Astrocyte (in vitro differentiated cells and primary cell): ENCODE measurements around the gene TMEM183A. TPM values are rescaled to one million over a fixed set of nuclear protein-coding genes. Genes with fewer than 3 reads are reported as not detected.

Source experiments
- DNase-seq: peaks from one replicate; pipeline ENCODE4 v3.0.0-alpha.2; 2010; ENCODE audit warnings: low read depth
- FAIRE-seq: peaks from 2 replicates; lab custom pipeline; 2011; peaks lifted over from hg19 to GRCh38; lab: Jason Lieb, UNC
- H2AFZ ChIP-seq: 2 replicates; pipeline ENCODE4 v1.6.0; 2012; ENCODE audit warnings: low read depth, low read length, inconsistent platforms
- H3K27ac ChIP-seq: 2 replicates; pipeline ENCODE4 v1.5.1; 2011; ENCODE audit warnings: low read depth, low read length, inconsistent platforms
- H3K27me3 ChIP-seq: 2 replicates; pipeline ENCODE4 v1.6.0; 2011; ENCODE audit warnings: low read length, inconsistent platforms; ENCODE audit not compliant: insufficient read depth
- H3K36me3 ChIP-seq: 2 replicates; pipeline ENCODE4 v1.5.1; 2011; ENCODE audit warnings: low read length, inconsistent platforms; ENCODE audit not compliant: insufficient read depth
- H3K4me1 ChIP-seq: 2 replicates; pipeline ENCODE4 v1.5.1; 2011; ENCODE audit warnings: low read length, inconsistent platforms; ENCODE audit not compliant: insufficient read depth
- H3K4me2 ChIP-seq: 2 replicates; pipeline ENCODE4 v1.6.0; 2012; ENCODE audit warnings: low read length, inconsistent platforms
- H3K4me3 ChIP-seq: 2 replicates; pipeline ENCODE4 v1.5.1; 2011; ENCODE audit warnings: low read depth, mild to moderate bottlenecking, low read length, inconsistent platforms; ENCODE audit not compliant: insufficient read depth
- H3K79me2 ChIP-seq: 2 replicates; pipeline ENCODE4 v1.6.0; 2012; ENCODE audit warnings: mild to moderate bottlenecking, low read length, inconsistent platforms; ENCODE audit not compliant: insufficient read depth
- H3K9ac ChIP-seq: 2 replicates; pipeline ENCODE4 v1.6.0; 2012; ENCODE audit warnings: mild to moderate bottlenecking, low read length, inconsistent platforms
- H3K9me3 ChIP-seq: 2 replicates; pipeline ENCODE4 v1.5.1; 2012; ENCODE audit warnings: low read depth, mild to moderate bottlenecking, low read length, inconsistent platforms; ENCODE audit not compliant: insufficient read depth
- H4K20me1 ChIP-seq: 2 replicates; pipeline ENCODE4 v1.6.0; 2012; ENCODE audit warnings: low read length, inconsistent platforms; ENCODE audit not compliant: insufficient read depth
- H3K27ac Mint-ChIP-seq: one replicate; pipeline ENCODE4 v1.8.0; 2021; ENCODE audit warnings: mild to moderate bottlenecking, mixed read lengths; ENCODE audit not compliant: unreplicated experiment
- H3K27me3 Mint-ChIP-seq: one replicate; pipeline ENCODE4 v1.8.0; 2021; ENCODE audit warnings: low read depth, mixed read lengths; ENCODE audit not compliant: unreplicated experiment
- H3K36me3 Mint-ChIP-seq: one replicate; pipeline ENCODE4 v1.8.0; 2021; ENCODE audit warnings: low read depth, mixed read lengths; ENCODE audit not compliant: unreplicated experiment
- H3K4me1 Mint-ChIP-seq: one replicate; pipeline ENCODE4 v1.8.0; 2021; ENCODE audit warnings: low read depth, mixed read lengths; ENCODE audit not compliant: unreplicated experiment
- H3K4me3 Mint-ChIP-seq: one replicate; pipeline ENCODE4 v1.8.0; 2021; ENCODE audit warnings: mild to moderate bottlenecking, moderate library complexity, mixed read lengths; ENCODE audit not compliant: unreplicated experiment
- H3K9me3 Mint-ChIP-seq: one replicate; pipeline ENCODE4 v1.8.0; 2021; ENCODE audit warnings: mild to moderate bottlenecking, mixed read lengths; ENCODE audit not compliant: unreplicated experiment
- CTCF ChIP-seq: IDR thresholded peaks from 2 replicates; pipeline ENCODE4 v1.5.1; 2011; ENCODE audit warnings: low read depth, mild to moderate bottlenecking, inconsistent platforms, low read length, moderate library complexity; ENCODE audit not compliant: insufficient read depth
- EZH2 ChIP-seq: IDR thresholded peaks from 2 replicates; pipeline ENCODE4 v1.6.1; 2012; ENCODE audit warnings: mild to moderate bottlenecking, low read length, inconsistent platforms; ENCODE audit not compliant: insufficient read depth
- total RNA-seq: library from RNA; stranded (reverse); gene quantifications from 2 replicates; pipeline ENCODE4 v1.2.1, GENCODE V29; 2021

The TMEM183A gene
- total RNA-seq, 1 donor from 2014 or later: 68.6 TPM

GRCh38 chr1:203052601-203053000 lies 45.4 kb downstream of the TMEM183A start:
- H3K4me3 ChIP-seq: no peak overlapping the region
- H3K36me3 Mint-ChIP-seq: peaks cover 27% of the 10 kb centered on the region
- DNase-seq (no peak), FAIRE-seq (no peak)
- no peaks in the 10 kb centered on the region for H3K36me3 ChIP-seq
- H3K27ac Mint-ChIP-seq: no peak overlapping the region
- H3K27me3 Mint-ChIP-seq: peaks cover 37% of the 10 kb centered on the region
- no peaks in the 10 kb centered on the region for H3K9me3 ChIP-seq
- no peaks in the 10 kb centered on the region for H3K4me1 ChIP-seq
- TF ChIP-seq EZH2: no peak
- no peak for TF ChIP-seq CTCF
- H4K20me1 ChIP-seq: no peaks in the 10 kb centered on the region
- no peak overlapping the region for H3K4me3 Mint-ChIP-seq
- no peak overlapping the region for H3K4me2 ChIP-seq
- H3K27me3 ChIP-seq: peaks cover 12% of the 10 kb centered on the region
- no peak overlapping the region for H3K9ac ChIP-seq
- H3K27ac ChIP-seq: no peak overlapping the region
- H2AFZ ChIP-seq: no peak overlapping the region
- no peaks in the 10 kb centered on the region for H3K79me2 ChIP-seq
- peaks cover 4% of the 10 kb centered on the region for H3K4me1 Mint-ChIP-seq
- H3K9me3 Mint-ChIP-seq: no peaks in the 10 kb centered on the region

- H3K27ac ChIP-seq: no peak overlapping the region
- H3K79me2 ChIP-seq: no peaks in the 10 kb centered on the region
- H3K27me3 ChIP-seq: peaks cover 13% of the 10 kb centered on the region
- H3K4me1 ChIP-seq: no peaks in the 10 kb centered on the region
- H3K9me3 ChIP-seq: no peaks in the 10 kb centered on the region
- no peaks in the 10 kb centered on the region for H4K20me1 ChIP-seq
- H3K9ac ChIP-seq: no peak overlapping the region
- Mint-ChIP-seq H3K27me3 (peaks cover 41% of the 10 kb centered on the region), H3K9me3 (no peaks in the 10 kb centered on the region), H3K36me3 (peaks cover 30% of the 10 kb centered on the region), H3K4me1 (peaks cover 10% of the 10 kb centered on the region), H3K4me3 (no peak overlapping the region), H3K27ac (no peak overlapping the region)
- DNase-seq (no peak), FAIRE-seq (no peak)
- TF ChIP-seq CTCF (no peak), EZH2 (no peak)
- H3K4me3 ChIP-seq: no peak overlapping the region
- no peak overlapping the region for H2AFZ ChIP-seq
- H3K36me3 ChIP-seq: no peaks in the 10 kb centered on the region
- no peak overlapping the region for H3K4me2 ChIP-seq
These were observed 47.0 kb downstream of the TMEM183A start for GRCh38 chr1:203054184-203054583.

DNA sequence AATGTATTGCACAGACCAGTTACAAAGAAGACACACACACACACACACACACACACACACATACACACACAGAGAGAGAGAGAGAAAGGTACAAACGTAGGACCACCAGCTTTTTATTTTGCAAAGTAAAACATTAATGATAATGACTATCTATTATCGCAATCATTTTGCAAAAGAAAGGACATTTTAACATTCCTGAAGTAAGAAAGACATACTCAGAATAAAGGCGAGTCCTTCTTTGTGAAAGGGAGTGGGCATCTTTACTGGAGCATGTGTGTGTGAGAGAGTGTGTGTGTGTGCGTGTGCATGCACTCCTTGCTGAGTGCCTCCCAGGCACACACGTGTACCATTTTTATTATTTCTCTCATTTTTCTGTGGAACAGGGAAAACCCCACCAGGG lies 47.5 kb downstream of the TMEM183A start:
- no peak for FAIRE-seq
- H3K4me2 ChIP-seq: no peak overlapping the region
- H4K20me1 ChIP-seq: no peaks in the 10 kb centered on the region

More for the DNA sequence above, 47.5 kb downstream of the TMEM183A start:
- no peaks in the 10 kb centered on the region for H3K9me3 ChIP-seq
- Mint-ChIP-seq H3K4me3 (no peak overlapping the region), H3K27me3 (peaks cover 43% of the 10 kb centered on the region), H3K36me3 (peaks cover 34% of the 10 kb centered on the region), H3K9me3 (no peaks in the 10 kb centered on the region), H3K4me1 (peaks cover 10% of the 10 kb centered on the region), H3K27ac (no peak overlapping the region)
- H3K36me3 ChIP-seq: no peaks in the 10 kb centered on the region
- H3K4me3 ChIP-seq: no peak overlapping the region
- H3K9ac ChIP-seq: no peak overlapping the region
- no peak for TF ChIP-seq CTCF
- no peak for TF ChIP-seq EZH2
- no peak for DNase-seq
- no peaks in the 10 kb centered on the region for H3K4me1 ChIP-seq
- H3K27me3 ChIP-seq: peaks cover 15% of the 10 kb centered on the region
- no peak overlapping the region for H2AFZ ChIP-seq
- H3K79me2 ChIP-seq: no peaks in the 10 kb centered on the region
- no peak overlapping the region for H3K27ac ChIP-seq
